ENCODE results near the gene EPDR1. TPM values are rescaled to one million over a fixed set of nuclear protein-coding genes. Genes with fewer than 3 reads are reported as not detected.

EPDR1 gene
- total and polyA plus RNA-seq, 7 donors = 16.9 to 83.1 (median 51.9) TPM

- H3K27me3 ChIP-seq (ENCODE audit: insufficient read depth in 3 of 3, low read length in 2 of 3) = no peaks in the 10 kb centered on the region
- TF ChIP-seq CTCF (IDR thresholded peaks at IDR 0.05) = no peak
- no peak overlapping the region for H3K27ac ChIP-seq
- no peak for ATAC-seq
- intact Hi-C loops (cut with DNase I) = no loop called here
- no peak overlapping the region for H3K4me3 ChIP-seq
- WGBS, 3 donors = 89 to 98% (median 91%) methylated on average over 2 of the region's 2 CpGs
- H3K36me3 ChIP-seq (ENCODE audit: insufficient read depth in 1 of 2, low read depth in 1 of 2) = no peaks in the 10 kb centered on the region
- no peaks in the 10 kb centered on the region for H3K4me1 ChIP-seq
- H3K9me3 ChIP-seq = no peaks in the 10 kb centered on the region
- no peak for DNase-seq
Observed at GRCh38 chr7:37960483-37960882, 40.0 kb downstream of the EPDR1 start.

GRCh38 chr7:37961251-37961650 is 40.8 kb downstream of the EPDR1 start:
- 65 to 78% (median 70%) methylated on average over 5 of the region's 5 CpGs for WGBS, 3 donors
- no peaks in the 10 kb centered on the region for H3K36me3 ChIP-seq (ENCODE audit: insufficient read depth in 1 of 2, low read depth in 1 of 2)
- intact Hi-C loops (cut with DNase I) = no loop called here
- TF ChIP-seq CTCF (IDR thresholded peaks at IDR 0.05) = no peak
- no peaks in the 10 kb centered on the region for H3K9me3 ChIP-seq
- no peaks in the 10 kb centered on the region for H3K4me1 ChIP-seq
- no peak overlapping the region for H3K27ac ChIP-seq
- ATAC-seq (no peak), DNase-seq (no peak)
- H3K4me3 ChIP-seq = no peak overlapping the region
- H3K27me3 ChIP-seq (ENCODE audit: insufficient read depth in 3 of 3, low read length in 2 of 3) = no peaks in the 10 kb centered on the region

GRCh38 chr7:37964196-37964595 is 43.8 kb downstream of the EPDR1 start:
- 70 to 91% (median 87%) methylated on average over 5 of the region's 5 CpGs for WGBS, 3 donors

GRCh38 chr7:37970211-37970610 is 49.8 kb downstream of the EPDR1 start:
- Histone ChIP-seq H3K36me3 (ENCODE audit: insufficient read depth in 1 of 2, low read depth in 1 of 2) (no peaks in the 10 kb centered on the region), H3K27ac (no peak overlapping the region), H3K27me3 (ENCODE audit: insufficient read depth in 3 of 3, low read length in 2 of 3) (no peaks in the 10 kb centered on the region), H3K4me1 (no peaks in the 10 kb centered on the region), H3K9me3 (no peaks in the 10 kb centered on the region), H3K4me3 (no peak overlapping the region)
- intact Hi-C loops (cut with DNase I) = no loop called here
- ATAC-seq (no peak), DNase-seq (no peak)
- WGBS, 3 donors = 72 to 91% (median 79%) methylated on average over 3 of the region's 3 CpGs
- no peak for TF ChIP-seq CTCF (IDR thresholded peaks at IDR 0.05)

More at GRCh38 chr7:37964196-37964595, 43.8 kb downstream of the EPDR1 start:
- DNase-seq = no peak
- H3K27me3 ChIP-seq (ENCODE audit: insufficient read depth in 3 of 3, low read length in 2 of 3) = no peaks in the 10 kb centered on the region
- H3K4me1 ChIP-seq = no peaks in the 10 kb centered on the region
- H3K36me3 ChIP-seq (ENCODE audit: insufficient read depth in 1 of 2, low read depth in 1 of 2) = no peaks in the 10 kb centered on the region
- H3K4me3 ChIP-seq = no peak overlapping the region
- H3K9me3 ChIP-seq = no peaks in the 10 kb centered on the region
- ATAC-seq = no peak
- intact Hi-C loops (cut with DNase I) = no loop called here
- H3K27ac ChIP-seq = no peak overlapping the region
- TF ChIP-seq CTCF (IDR thresholded peaks at IDR 0.05) = no peak

- intact Hi-C loops (cut with DNase I) = no loop called here
- Histone ChIP-seq H3K9me3 (no peaks in the 10 kb centered on the region), H3K4me1 (no peaks in the 10 kb centered on the region), H3K36me3 (ENCODE audit: insufficient read depth in 1 of 2, low read depth in 1 of 2) (no peaks in the 10 kb centered on the region), H3K27me3 (ENCODE audit: insufficient read depth in 3 of 3, low read length in 2 of 3) (no peaks in the 10 kb centered on the region), H3K27ac (no peak overlapping the region), H3K4me3 (no peak overlapping the region)
- DNase-seq (no peak), ATAC-seq (no peak)
- TF ChIP-seq CTCF (IDR thresholded peaks at IDR 0.05) = no peak
- 89 to 91% (median 90%) methylated on average over 4 of the region's 4 CpGs for WGBS, 3 donors
Observed at GRCh38 chr7:37971491-37971890, 51.1 kb downstream of the EPDR1 start.

Measured in psoas muscle (tissue), 8 donors.